ENCODE results near the gene GLRX.
"Not testable (repeated sequence)": the region's sequence is repeated elsewhere in the genome, so short reads cannot be mapped to it uniquely, and the experiment has no call there.

GLRX gene

DNA sequence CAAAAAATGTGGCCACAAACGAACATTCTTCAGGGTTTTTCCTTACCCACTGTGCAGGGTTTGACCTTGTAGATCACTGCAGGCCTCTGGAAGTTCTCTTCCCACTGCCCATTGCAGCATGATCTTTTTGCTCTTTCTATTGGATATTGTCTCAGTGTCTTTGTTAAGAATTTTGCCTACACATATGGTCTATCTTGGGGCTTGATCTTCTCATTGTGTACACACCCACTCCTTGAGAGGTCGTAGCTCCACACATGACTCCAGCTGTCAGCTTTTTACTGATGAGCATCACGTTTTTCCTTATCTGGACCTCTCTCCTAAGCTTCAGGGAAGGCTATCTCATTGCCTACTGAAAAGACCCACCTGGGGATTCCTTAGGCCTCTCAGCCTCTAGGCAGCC lies 3.0 kb upstream of the GLRX start:
- DNase-seq: no peak

DNA sequence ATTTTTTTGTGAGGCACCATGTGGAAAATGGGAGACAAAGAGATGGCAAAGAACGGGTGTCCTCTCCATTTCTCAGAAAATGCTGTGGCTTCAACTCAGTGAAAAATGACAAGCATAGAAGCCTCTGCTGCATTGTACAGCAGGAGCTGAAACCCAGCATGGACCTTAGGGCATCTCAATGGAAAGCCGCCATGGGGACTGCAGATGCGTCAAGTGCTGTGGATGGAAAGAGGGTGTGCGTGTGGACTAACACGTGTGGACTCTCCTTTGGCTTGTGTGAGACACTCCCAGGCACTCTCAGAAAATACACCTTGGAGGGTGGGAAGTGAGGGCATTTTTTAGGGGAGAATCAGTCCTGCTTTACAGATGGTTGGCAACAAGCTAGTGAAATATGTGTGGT lies 2.2 kb upstream of the GLRX start:
- DNase-seq: no peak

- DNase-seq: peak; percentile 64
Measured at GRCh38 chr5:95823738-95824609, 1.4 kb upstream of the GLRX start.

DNA sequence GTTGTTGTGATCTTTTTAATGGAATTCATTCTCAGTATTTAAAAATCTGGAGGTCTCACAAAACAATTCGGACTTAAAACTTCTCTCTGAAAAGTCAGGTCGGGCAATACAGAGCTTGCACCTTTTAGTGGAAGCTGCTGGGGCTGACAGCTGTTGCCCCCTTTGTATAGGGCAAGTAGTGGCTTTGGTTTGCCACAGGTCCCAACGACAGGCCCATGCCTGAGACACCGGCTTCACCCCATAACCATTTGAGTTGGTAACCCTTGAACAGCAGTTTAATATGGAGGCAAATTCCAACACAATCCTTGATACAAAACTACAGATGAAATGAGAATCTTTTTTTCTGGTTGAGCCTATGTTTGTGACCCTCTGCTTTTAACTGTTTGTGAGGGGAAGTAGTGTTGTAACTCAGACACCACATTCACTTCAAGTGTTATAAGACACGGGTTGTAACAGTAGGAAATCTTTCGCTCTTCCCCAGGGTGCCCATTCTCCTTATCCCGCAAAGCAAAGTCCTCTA lies 752 bp upstream of the GLRX start:
- DNase-seq: no peak

- DNase-seq: no peak
Measured at GRCh38 chr5:95822043-95822541, 434 bp downstream of the GLRX start.

GRCh38 chr5:95821110-95822021 lies 1.2 kb downstream of the GLRX start:
- DNase-seq: no peak

GRCh38 chr5:95818181-95819147 lies 4.1 kb downstream of the GLRX start:
- DNase-seq: no peak

- DNase-seq: peak; percentile 45
Measured at GRCh38 chr5:95817430-95817829, 5.1 kb downstream of the GLRX start.

DNA sequence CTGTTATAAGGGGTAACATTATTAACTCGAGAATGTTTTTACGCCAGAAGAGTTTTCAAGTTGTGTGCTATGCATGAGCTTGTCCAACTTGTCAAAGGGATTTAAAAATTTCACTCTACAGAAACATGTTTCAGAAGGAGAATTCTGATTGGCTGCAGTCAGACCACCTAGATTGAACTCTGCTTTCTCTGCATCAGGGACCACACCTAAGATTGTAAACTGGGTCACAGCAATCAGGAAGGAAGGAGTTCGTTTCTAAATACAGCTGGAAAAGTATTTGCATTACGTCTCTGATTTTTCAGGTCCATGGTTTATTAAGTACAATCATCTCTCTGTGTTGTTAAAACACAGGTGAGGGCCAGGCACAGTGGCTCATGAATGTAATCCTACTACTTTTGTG lies 5.8 kb downstream of the GLRX start:
- no peak for DNase-seq

GRCh38 chr5:95816341-95816740 lies 6.2 kb downstream of the GLRX start:
- DNase-seq: no peak

GRCh38 chr5:95815155-95815729 lies 7.3 kb downstream of the GLRX start:
- no peak for DNase-seq

GRCh38 chr5:95813035-95813434 lies 9.5 kb downstream of the GLRX start:
- DNase-seq: not testable (repeated sequence)

DNA sequence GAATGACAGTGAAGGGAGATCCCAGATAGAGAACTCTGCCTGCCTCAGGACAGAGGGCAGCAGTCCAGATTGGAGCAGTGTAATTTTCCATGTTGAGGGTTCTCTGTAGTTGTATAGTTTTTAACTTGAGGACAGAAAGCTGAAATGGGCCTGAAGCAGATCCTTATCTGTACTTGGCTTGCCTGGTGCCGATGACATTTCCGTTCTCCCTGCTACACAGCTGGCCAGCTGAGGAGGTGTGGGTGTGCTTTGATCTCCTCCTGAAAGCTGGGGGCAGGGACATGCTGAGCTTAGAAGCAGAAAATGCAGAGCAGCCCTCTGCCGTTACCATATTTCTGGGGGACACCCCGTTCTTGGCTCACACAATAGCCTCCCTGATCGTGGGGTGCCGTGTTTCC lies 10.5 kb downstream of the GLRX start:
- DNase-seq: no peak

DNA sequence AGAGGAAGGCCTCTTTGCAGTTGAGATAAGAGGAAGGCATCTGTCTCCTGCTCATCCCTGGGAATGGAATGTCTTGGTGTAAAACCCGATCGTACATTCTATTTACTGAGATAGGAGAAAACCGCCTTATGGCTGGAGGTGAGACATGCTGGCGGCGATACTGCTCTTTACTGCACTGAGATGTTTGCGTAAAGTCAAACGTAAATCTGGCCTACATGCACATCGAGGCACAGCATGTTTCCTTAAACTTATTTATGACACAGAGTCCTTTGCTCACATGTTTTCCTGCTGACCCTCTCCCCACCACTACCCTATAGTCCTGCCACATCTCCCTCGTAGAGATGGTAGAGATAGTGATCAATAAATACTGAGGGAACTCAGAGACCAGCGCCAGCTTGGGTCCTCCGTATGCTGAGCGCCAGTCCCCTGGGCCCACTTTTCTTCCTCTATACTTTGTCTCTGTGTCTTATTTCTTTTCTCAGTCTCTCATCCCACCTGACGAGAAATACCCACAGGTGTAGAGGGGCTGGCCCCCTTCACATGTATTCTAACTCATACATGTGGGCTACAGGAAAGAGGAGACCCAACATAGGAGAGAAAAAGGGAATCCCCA lies 11.0 kb downstream of the GLRX start:
- DNase-seq: not testable (repeated sequence)

DNA sequence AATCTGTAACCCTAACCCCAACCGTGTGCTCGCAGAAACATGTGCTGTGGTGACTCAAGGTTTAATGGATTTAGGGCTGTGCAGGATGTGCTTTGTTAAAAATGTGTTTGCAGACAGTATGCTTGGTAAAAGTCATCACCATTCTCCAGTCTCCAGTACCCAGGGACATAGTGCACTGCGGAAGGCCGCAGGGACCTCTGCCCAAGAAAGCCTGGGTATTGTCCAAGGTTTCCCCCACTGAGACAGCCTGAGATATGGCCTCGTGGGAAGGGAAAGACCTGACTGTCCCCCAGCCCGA lies 11.5 kb downstream of the GLRX start:
- not testable (repeated sequence) for DNase-seq

DNA sequence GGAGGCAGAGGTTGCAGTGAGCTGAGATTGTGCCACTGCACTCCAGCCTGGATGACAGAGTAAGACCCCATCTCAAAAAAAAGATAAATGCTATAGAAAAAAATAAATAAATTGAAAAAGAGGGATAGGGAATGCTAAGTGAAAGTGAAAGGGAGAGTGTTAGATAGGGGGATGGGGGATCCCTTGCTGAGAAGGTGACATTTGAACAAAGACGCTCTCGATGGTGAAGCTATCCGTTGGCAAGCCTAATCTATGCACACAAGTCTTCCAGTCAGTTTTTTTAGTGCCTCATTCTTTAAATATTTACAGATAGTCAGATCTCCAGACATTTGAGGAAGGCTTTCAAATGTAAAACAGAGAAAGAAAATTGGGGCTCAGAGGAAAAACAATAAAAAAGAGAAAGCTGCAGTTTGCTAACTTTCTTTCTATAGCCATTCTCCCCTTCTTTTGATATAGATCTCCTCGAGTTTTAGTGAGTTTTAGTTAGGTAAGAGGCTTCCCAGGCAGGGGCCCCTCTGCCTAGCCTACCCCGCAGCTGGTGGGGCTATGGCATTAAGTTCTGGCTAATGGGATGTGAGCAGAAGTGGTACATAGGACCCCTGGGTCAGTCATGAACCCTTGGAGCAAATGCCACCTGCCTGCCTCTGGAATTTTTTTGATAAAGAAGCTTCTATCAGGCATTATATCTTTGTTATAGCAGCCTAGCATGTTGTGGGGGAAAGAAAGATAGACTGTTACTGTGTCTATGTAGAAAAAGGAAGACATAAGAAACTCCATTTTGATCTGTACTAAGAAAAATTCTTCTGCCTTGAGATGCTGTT lies 12.0 kb downstream of the GLRX start:
- no peak for DNase-seq

DNA sequence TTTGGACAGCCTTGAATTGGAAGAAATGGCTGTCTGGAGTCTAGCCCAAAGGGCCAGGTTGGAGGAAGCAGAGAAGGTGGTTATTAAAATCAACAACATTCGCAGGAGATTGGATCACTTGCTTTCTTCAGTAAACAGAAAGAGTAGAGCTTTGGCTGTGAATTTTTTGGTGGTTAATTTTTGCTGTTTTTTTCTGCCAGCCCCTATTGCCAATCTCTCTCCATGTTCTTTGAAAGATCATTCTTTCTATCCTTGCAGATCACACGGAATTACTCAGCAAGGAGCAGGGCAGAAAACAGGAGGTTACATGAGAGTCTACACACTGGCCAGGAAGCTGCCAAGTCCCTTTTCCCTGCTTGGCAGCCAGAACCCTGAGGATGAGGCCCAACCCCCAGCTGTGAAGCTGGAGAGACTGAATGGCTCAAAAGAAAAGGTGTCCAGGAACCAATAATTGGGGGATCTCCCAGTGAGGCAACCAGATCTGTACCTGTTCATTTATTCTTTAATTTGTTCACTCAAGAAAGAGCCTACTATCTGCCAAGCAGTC lies 13.0 kb downstream of the GLRX start:
- DNase-seq: no peak

GRCh38 chr5:95808686-95809413 lies 13.7 kb downstream of the GLRX start:
- peak; percentile 74 for DNase-seq

GRCh38 chr5:95808013-95808685 lies 14.4 kb downstream of the GLRX start:
- no peak for DNase-seq
